ENCODE results near the gene ZNF654. TPM values are rescaled to one million over a fixed set of nuclear protein-coding genes. Genes with fewer than 3 reads are reported as not detected.
"Not testable (repeated sequence)": the region's sequence is repeated elsewhere in the genome, so short reads cannot be mapped to it uniquely, and the experiment has no call there.

The ZNF654 gene
- total RNA-seq, 1 donor from 2014 or later, result 24.3 TPM

- ATAC-seq (no peak), DNase-seq (ENCODE audit: low spot score) (no peak)
- intact Hi-C loops (cut with DNase I), result no loop called here
These were observed 109.1 kb downstream of the ZNF654 start for GRCh38 chr3:88168171-88168570.

DNA sequence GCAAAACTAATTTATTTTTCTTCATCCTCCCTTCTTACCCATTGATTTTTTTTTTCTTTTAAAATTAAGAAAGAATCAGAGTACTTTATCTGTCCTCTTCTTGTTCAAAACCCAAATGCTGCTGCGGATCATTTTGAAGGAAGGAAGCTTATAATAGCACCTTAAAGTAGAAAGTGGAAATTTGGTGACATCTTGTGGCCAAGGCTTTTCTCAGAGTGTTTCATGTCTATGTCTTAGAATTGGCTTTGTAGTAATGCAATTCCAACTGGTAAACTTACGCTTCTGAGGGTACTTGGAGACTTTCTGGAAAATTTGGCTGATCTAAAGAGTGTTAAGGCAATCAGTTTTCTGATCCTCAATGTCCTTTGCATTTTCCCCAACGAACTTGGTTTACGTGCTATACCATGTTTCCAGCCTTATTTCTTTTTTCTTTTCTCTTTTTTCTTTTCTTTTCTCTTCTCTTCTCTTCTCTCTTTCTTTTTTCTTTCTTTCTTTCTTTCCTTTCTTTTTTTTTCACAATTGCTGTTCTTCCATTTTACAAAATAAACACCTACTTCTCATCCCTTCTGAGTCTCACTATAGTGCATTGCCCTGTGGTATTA lies 121.4 kb downstream of the ZNF654 start:
- no peak for DNase-seq (ENCODE audit: low spot score)
- intact Hi-C loops (cut with DNase I), result no loop called here
- no peak for ATAC-seq

- ATAC-seq; intact Hi-C loops (cut with DNase I); DNase-seq (ENCODE audit: low spot score): not testable (repeated sequence)
These were observed 123.3 kb downstream of the ZNF654 start for GRCh38 chr3:88182165-88182918.

GRCh38 chr3:88188436-88188835 lies 129.4 kb downstream of the ZNF654 start:
- ATAC-seq, result no peak
- intact Hi-C loops (cut with DNase I), result no loop called here
- DNase-seq (ENCODE audit: low spot score), result no peak

DNA sequence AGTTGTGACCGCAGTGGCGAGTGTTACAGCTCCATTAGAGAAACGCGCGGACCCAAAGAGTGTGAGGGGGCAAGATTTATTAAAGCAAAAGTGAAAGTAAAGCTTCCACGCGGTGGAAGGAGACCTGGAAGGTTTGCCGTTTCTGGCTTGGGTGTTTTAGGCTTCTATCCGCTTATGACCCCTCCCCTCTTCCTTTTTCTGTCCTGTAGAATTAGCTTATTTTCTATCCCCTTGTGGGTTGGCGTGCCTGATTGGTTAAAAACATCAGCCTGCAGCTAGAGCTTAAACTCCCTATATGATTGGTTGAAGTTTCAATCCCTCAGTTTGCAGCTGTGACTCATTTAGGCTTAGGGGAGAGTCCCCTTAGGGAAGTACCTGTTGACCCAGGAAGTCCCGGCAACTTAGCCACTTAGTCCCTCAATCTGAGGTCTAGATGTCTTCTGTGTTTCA lies 130.3 kb downstream of the ZNF654 start:
- DNase-seq (ENCODE audit: low spot score) (no peak), ATAC-seq (no peak)
- intact Hi-C loops (cut with DNase I), result no loop called here

GRCh38 chr3:88191872-88192409 lies 132.9 kb downstream of the ZNF654 start:
- ATAC-seq (no peak), DNase-seq (ENCODE audit: low spot score) (no peak)
- intact Hi-C loops (cut with DNase I), result no loop called here

DNA sequence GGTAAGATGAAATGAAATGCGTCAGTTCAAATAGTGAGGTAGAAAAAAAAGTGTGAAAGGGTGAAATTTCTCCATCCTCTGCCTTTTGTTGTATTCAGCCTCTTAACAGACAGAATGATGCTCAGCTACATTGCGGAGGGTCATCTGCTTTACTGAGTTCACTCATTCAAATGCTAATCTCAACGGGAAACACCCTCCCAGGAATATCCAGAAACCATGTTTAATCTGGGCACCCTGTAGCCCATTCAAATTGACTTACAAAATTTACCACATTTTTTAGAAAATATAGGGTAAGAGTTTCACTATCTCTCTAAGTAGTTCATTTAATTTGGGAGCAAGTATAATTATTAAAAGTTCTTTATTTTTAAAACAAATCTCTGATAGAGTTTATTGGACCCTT lies 133.6 kb downstream of the ZNF654 start:
- intact Hi-C loops (cut with DNase I), result no loop called here
- ATAC-seq (no peak), DNase-seq (ENCODE audit: low spot score) (no peak)

Other genes starting within 250 kb of the ZNF654 start
- gene CGGBP1, start 250 bp upstream of the ZNF654 start, total RNA-seq, result 69.2 TPM
- 29.1 TPM for gene C3orf38, start 90.7 kb downstream of the ZNF654 start, total RNA-seq